ENCODE measurements around the gene MTG1. TPM values are rescaled to one million over a fixed set of nuclear protein-coding genes. Genes with fewer than 3 reads are reported as not detected.

Gene MTG1
- total RNA-seq, 1 donor from 2014 or later = 31.8 TPM

DNA sequence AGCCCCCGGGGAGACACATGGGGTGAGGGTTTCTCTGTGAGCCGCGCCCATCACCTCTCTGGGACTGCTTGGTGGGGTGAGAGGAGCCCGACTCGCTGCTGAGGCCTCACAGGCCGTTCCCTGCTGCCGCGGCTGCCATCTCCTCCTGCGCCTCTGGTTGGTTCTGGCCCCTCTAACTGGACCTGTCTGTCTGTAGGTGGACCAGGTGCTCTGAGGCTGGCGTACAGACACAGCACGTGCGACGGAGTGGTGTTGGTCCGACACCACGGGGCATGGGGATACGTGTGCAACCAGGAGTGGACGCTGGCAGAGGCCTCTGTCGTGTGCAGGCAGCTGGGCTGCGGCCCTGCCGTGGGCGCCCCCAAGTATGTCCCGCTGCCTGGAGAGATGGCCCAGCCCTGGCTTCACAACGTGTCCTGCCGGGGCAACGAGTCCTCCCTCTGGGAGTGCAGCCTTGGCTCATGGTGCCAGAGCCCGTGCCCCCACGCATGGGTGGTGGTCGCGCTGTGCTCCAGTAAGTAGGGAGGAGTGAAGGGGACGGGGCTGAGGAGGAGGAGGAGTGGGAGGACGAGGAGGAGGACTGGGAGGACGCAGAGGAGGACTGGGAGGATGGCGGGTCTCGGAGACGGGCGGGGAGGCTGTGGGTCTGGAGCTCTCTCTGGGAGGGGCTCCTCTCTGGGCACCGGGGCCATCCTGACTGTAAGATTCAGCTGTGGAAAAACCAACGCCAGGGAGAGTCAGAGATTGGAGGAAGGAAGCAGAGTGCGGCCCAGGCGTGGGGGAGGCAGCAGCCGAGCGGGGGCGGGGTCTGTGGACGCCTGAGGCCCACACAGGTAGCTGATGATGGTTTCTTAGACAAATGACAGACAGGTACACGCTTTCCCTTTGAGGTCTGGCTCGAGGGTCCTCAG is 62.3 kb downstream of the MTG1 start:
- no peak for DNase-seq (ENCODE audit: low read depth)
- TF ChIP-seq, protein P1, sequence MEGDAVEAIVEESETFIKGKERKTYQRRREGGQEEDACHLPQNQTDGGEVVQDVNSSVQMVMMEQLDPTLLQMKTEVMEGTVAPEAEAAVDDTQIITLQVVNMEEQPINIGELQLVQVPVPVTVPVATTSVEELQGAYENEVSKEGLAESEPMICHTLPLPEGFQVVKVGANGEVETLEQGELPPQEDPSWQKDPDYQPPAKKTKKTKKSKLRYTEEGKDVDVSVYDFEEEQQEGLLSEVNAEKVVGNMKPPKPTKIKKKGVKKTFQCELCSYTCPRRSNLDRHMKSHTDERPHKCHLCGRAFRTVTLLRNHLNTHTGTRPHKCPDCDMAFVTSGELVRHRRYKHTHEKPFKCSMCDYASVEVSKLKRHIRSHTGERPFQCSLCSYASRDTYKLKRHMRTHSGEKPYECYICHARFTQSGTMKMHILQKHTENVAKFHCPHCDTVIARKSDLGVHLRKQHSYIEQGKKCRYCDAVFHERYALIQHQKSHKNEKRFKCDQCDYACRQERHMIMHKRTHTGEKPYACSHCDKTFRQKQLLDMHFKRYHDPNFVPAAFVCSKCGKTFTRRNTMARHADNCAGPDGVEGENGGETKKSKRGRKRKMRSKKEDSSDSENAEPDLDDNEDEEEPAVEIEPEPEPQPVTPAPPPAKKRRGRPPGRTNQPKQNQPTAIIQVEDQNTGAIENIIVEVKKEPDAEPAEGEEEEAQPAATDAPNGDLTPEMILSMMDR (conservative IDR thresholded peaks at IDR 0.05; ENCODE audit: low read depth, low read length) = no peak
- H3K4me3 ChIP-seq (ENCODE audit: low read depth, low read length) = no peak overlapping the region

- no peak overlapping the region for H3K4me3 ChIP-seq (ENCODE audit: low read depth, low read length)
- TF ChIP-seq, protein P1 (conservative IDR thresholded peaks at IDR 0.05; ENCODE audit: low read depth, low read length) = no peak
- no peak for DNase-seq (ENCODE audit: low read depth)
These were observed 63.3 kb downstream of the MTG1 start for GRCh38 chr10:133457100-133457841.

DNA sequence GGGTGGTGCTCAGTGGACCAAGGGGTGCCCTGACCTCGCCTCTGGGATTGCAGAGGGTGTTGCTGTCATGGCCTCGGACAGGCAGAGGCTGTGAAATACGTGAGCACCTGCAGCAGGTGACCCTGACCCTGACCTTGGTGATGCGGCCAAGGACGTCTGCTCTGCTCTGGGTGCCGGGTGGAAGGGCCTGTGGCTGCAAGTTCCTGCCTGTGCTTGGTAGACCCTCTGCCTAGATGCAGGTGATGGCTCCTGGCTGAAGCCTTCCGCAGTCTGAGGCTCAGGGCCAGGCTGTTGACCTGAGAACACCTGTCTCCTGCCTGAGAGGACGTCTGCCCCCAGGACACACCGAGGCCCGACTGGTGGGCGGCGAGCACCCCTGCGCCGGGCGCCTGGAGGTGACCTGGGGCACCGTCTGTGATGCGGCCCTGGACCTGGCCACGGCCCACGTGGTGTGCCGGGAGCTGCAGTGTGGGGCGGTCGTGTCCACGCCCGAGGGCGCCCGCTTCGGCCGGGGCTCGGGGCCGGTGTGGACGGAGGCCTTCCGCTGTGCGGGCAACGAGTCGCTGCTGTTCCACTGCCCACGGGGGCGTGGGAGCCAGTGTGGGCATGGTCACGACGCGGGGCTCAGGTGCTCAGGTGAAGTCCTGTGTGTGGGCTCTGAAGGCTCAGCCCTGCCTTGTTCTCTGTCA is 64.2 kb downstream of the MTG1 start:
- DNase-seq (ENCODE audit: low read depth) = no peak
- TF ChIP-seq, protein P1 (conservative IDR thresholded peaks at IDR 0.05; ENCODE audit: low read depth, low read length) = no peak
- no peak overlapping the region for H3K4me3 ChIP-seq (ENCODE audit: low read depth, low read length)

DNA sequence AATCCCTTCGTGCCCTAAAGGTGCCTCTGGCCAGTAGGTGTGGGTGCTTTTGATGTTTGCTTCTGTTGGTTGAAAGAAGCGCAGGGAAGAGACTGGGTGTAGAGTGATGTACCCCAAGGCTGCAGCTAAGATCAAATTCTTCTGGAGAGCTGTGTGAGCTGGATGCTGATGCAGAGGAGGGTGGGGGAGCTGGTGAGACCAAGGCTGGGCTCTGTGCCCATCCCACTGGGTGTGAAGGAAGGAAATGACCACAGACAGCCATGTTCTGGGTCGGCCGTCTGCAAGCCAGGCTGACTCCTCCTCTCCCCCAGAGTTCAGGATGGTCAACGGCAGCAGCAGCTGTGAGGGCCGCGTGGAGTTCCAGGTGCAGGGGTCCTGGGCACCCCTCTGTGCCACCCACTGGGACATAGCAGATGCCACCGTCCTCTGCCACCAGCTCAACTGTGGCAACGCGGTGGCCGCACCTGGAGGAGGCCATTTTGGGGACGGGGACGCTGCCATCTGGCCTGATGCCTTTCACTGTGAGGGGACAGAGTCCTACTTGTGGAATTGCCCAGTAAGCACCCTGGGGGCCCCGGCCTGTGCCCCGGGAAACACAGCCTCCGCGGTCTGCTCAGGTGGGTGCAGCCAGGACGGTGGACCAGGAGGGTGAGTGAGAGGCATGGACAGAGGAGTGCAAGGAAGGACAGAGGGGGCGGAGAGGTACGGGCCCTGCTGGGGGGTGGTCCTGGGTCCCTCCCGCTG is 64.9 kb downstream of the MTG1 start:
- DNase-seq (ENCODE audit: low read depth) = no peak
- TF ChIP-seq, protein P1 (conservative IDR thresholded peaks at IDR 0.05; ENCODE audit: low read depth, low read length) = no peak
- no peak overlapping the region for H3K4me3 ChIP-seq (ENCODE audit: low read depth, low read length)

GRCh38 chr10:133459454-133460207 is 65.7 kb downstream of the MTG1 start:
- TF ChIP-seq, protein P1 (conservative IDR thresholded peaks at IDR 0.05; ENCODE audit: low read depth, low read length) = no peak
- H3K4me3 ChIP-seq (ENCODE audit: low read depth, low read length) = no peak overlapping the region
- DNase-seq (ENCODE audit: low read depth) = no peak
